Measurements from ENCODE around the gene M6PR. TPM values are rescaled to one million over a fixed set of nuclear protein-coding genes. Genes with fewer than 3 reads are reported as not detected.
"Not testable (repeated sequence)": the region's sequence is repeated elsewhere in the genome, so short reads cannot be mapped to it uniquely, and the experiment has no call there.

M6PR gene
- total RNA-seq, 2 experiments from 2014 or later: 213 to 226 TPM

DNA sequence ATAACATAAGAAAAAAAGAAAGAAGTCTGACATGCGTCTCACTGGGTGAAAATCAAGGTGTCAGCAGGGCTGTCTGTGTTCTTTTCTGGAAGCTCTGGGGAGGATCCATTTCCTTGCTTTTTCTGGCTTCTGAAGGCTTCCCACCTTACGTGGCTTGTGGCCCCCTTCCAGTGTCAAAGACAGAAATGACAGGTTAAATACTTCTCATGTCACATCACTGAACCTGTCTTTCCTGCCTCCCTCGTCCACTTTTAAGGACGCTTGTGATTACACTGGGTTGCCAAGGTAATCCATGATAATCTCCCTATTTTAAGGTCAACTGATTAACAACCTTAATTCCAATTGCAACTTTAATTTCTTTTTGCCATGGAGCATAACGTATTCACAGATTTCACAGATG is 39.7 kb downstream of the M6PR start:
- DNase-seq: no peak
- H3K9me3 Mint-ChIP-seq: no peaks in the 10 kb centered on the region
- no peaks in the 10 kb centered on the region for H3K36me3 Mint-ChIP-seq
- peaks cover 9% of the 10 kb centered on the region for H3K4me1 Mint-ChIP-seq
- H3K27me3 Mint-ChIP-seq: no peaks in the 10 kb centered on the region
- H3K4me3 Mint-ChIP-seq: no peak overlapping the region
- H3K27ac Mint-ChIP-seq: no peak overlapping the region

DNA sequence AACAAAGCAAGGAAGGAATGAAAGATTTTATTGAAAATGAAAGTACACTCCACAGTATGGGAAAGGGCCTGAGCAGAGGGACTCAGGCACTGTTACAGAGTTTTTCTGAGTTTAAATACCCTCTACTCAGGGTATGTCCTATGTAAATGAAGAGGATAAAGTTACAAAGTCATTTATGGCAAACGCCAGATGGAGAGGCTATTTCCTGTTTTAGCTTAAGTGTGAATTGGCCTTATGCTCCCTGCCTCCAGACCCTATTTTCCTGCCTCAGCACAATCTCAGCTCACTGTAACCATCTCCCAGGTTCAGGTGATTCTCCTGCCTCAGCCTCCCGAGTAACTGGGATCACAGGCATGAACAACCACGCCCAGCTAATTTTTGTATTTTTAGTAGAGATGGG is 41.9 kb downstream of the M6PR start:
- H3K4me1 Mint-ChIP-seq: peaks cover 3% of the 10 kb centered on the region
- H3K4me3 Mint-ChIP-seq: no peak overlapping the region
- no peaks in the 10 kb centered on the region for H3K36me3 Mint-ChIP-seq
- no peaks in the 10 kb centered on the region for H3K9me3 Mint-ChIP-seq
- no peak overlapping the region for H3K27ac Mint-ChIP-seq
- no peak for DNase-seq
- H3K27me3 Mint-ChIP-seq: no peaks in the 10 kb centered on the region

DNA sequence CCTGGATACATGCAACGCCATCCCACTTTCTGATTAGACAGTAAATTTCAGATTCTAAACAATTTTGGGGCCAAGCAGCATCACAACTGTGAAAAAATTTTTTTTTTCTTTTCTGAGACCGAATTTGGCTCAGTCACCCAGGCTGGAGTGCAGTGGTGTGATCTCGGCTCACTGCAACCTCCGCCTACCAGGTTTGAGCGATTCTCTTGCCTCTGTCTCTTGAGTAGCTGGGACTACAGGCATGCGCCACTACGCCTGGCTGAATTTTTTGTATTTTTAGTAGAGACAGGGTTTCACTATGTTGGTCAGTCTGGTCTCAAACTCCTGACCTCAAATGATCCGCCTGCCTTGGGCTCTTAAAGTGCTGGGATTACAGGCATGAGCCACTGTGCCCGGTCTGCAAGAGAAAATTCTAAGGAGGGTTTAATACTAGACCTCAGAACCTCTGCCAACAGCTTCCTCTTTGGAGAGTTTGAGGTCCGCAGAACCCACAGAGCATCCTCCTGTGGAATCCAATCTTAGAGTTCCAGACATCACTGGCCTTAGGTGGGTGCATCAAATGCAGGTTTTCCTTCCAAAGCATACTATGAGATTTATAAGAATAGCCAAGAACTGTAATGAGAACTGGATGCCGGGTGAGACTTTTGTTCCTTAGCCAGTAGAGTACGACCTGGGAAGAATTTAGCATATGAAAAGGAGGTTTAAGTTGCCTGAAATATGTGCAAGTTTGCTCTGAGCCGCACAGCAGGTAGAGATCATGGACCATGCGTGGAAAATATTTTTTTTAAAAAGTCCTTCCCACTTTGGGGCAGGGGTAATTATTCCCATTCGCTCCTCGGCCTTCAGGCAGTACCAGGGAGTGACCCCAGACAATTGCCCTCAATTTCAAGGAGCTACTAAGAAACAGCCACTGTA is 42.9 kb downstream of the M6PR start:
- H3K27ac Mint-ChIP-seq: no peak overlapping the region
- H3K4me3 Mint-ChIP-seq: no peak overlapping the region

GRCh38 chr12:8905546-8905945 is 43.9 kb downstream of the M6PR start:
- Mint-ChIP-seq H3K36me3 (no peaks in the 10 kb centered on the region), H3K27ac (no peak overlapping the region), H3K9me3 (no peaks in the 10 kb centered on the region), H3K27me3 (no peaks in the 10 kb centered on the region), H3K4me3 (no peak overlapping the region), H3K4me1 (peaks cover 3% of the 10 kb centered on the region)
- DNase-seq: no peak

More for the DNA sequence above, 42.9 kb downstream of the M6PR start:
- DNase-seq: no peak
- no peaks in the 10 kb centered on the region for H3K9me3 Mint-ChIP-seq
- no peaks in the 10 kb centered on the region for H3K27me3 Mint-ChIP-seq
- H3K4me1 Mint-ChIP-seq: peaks cover 3% of the 10 kb centered on the region
- H3K36me3 Mint-ChIP-seq: no peaks in the 10 kb centered on the region

GRCh38 chr12:8904665-8905064 is 44.8 kb downstream of the M6PR start:
- Mint-ChIP-seq H3K9me3 (no peaks in the 10 kb centered on the region), H3K27ac (no peak overlapping the region), H3K27me3 (no peaks in the 10 kb centered on the region), H3K36me3 (no peaks in the 10 kb centered on the region), H3K4me1 (peaks cover 3% of the 10 kb centered on the region), H3K4me3 (no peak overlapping the region)
- DNase-seq: no peak

DNA sequence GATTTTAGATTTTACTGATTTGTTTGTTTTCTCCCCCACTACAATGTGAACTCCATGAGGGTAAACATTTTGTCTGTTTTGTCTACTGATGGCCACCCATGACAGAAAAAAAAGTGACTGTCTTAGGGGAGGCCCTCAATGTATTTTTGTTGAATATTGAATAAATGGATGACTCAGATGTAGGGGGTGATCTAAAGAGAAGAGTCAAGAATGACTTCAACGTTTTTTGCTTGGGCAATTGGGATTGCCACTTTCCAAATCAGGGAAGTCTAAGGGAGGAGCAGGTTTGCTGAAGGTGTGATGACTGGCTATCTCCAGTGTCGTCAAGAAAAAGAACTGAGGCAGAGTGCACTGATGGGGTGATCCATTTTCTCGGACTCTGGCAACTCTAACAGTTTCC is 45.8 kb downstream of the M6PR start:
- no peak for DNase-seq
- Mint-ChIP-seq H3K36me3 (no peaks in the 10 kb centered on the region), H3K9me3 (no peaks in the 10 kb centered on the region), H3K27ac (no peak overlapping the region), H3K4me1 (peaks cover 3% of the 10 kb centered on the region), H3K4me3 (no peak overlapping the region), H3K27me3 (no peaks in the 10 kb centered on the region)

DNA sequence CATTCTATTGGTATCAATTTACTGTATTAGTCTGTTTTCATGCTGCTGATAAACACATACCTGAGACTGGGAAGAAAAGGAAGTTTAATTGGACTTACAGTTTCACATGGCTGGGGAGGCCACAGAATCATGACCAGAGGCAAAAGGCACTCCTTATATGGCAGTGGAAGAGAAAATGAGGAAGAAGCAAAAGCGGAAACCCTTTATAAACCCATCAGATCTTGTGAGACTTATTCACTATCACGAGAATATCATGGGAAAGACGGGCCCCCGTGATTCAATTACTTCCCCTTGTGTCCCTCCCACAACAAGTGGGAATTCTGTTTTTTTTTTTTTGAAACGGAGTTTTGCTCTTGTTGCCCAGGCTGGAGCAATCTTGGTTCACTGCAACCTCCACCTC is 46.7 kb downstream of the M6PR start:
- not testable (repeated sequence) for H3K4me3 Mint-ChIP-seq, H3K27me3 Mint-ChIP-seq, H3K27ac Mint-ChIP-seq, H3K36me3 Mint-ChIP-seq, H3K4me1 Mint-ChIP-seq, H3K9me3 Mint-ChIP-seq, DNase-seq

DNA sequence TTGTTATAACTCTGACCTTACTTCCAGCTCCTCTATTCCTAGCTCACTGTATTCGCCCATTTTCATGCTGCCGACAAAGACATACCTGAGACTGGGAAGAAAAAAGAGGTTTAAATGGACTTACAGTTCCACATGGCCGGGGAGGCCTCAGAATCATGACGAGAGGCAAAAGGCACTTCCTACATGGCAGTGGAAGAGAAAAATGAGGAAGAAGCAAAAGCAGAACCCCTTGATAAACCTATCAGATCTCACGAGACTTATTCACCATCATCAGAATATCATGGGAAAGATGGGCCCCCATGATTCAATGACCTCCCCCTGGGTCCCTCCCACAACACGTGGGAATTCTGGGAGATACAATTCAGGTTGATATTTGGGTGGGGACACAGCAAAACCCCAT is 49.6 kb downstream of the M6PR start:
- Mint-ChIP-seq H3K4me3 (no peak overlapping the region), H3K9me3 (no peaks in the 10 kb centered on the region), H3K4me1 (peaks cover 3% of the 10 kb centered on the region), H3K27ac (no peak overlapping the region), H3K27me3 (no peaks in the 10 kb centered on the region), H3K36me3 (no peaks in the 10 kb centered on the region)
- no peak for DNase-seq

DNA sequence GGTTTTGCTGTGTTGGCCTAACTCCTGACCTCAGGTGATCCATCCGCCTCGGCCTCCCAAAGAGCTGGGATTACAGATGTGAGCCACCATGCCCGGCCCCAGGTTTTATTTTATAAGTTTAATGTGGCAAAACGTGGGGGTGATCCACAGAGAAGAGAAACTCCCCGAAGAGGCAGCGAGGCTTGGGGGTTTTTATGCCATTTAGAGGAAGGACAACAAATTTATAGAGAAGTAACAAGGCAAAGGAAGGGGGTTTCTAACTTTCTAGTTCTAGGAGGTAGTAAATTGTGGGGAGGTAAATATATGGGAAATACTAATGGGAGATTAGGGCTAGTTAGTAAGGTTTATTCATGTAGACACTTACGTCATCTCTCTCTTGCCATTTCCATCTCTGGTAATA is 52.4 kb downstream of the M6PR start:
- H3K27ac Mint-ChIP-seq: no peak overlapping the region
- H3K4me1 Mint-ChIP-seq: peaks cover 5% of the 10 kb centered on the region
- no peak overlapping the region for H3K4me3 Mint-ChIP-seq

DNA sequence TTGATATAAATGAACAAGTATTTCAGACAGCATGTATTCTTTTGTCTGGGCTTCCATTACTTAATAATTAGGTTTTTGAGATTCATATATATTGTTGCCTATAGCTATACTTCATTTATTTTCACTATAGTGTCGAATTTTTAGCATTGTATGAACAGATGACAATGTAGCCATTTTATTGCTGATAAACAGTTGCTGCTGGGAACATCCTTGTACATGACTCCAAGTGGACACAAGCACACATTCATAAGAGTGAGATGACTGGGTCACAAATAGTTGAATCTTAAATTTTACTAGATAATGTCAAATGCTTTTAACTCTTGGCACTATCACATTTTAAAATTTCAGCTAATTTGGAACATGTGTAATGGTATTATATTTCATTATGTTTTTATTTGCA is 54.5 kb downstream of the M6PR start:
- Mint-ChIP-seq H3K27me3 (no peaks in the 10 kb centered on the region), H3K36me3 (no peaks in the 10 kb centered on the region), H3K27ac (no peak overlapping the region), H3K9me3 (no peaks in the 10 kb centered on the region), H3K4me1 (peaks cover 10% of the 10 kb centered on the region), H3K4me3 (no peak overlapping the region)
- DNase-seq: no peak

More for the DNA sequence above, 52.4 kb downstream of the M6PR start:
- H3K9me3 Mint-ChIP-seq: no peaks in the 10 kb centered on the region
- H3K27me3 Mint-ChIP-seq: no peaks in the 10 kb centered on the region
- no peaks in the 10 kb centered on the region for H3K36me3 Mint-ChIP-seq
- DNase-seq: no peak

DNA sequence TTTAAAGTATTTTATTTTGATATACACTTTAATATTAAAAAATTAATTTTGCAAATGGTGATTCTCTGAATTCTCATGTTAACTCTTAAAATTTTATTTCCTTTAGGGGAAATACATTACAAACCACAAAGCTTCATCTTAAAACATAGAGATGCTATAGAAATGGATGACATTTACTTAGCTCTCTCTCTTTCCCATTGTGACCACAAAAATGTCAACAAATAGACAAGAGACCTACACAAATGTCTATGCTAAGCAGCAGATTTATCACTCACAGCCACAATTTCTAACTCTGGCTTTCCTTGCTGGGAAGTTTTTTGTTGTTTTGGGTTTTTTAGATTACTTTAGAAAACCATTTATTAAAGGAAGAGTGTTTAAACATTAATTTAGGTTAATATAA is 55.1 kb downstream of the M6PR start:
- Mint-ChIP-seq H3K36me3 (no peaks in the 10 kb centered on the region), H3K4me3 (no peak overlapping the region), H3K27ac (no peak overlapping the region), H3K27me3 (no peaks in the 10 kb centered on the region), H3K9me3 (no peaks in the 10 kb centered on the region), H3K4me1 (peaks cover 10% of the 10 kb centered on the region)
- no peak for DNase-seq

GRCh38 chr12:8891976-8892375 is 57.5 kb downstream of the M6PR start:
- Mint-ChIP-seq H3K4me1 (peaks cover 10% of the 10 kb centered on the region), H3K36me3 (no peaks in the 10 kb centered on the region), H3K9me3 (no peaks in the 10 kb centered on the region), H3K4me3 (no peak overlapping the region), H3K27me3 (no peaks in the 10 kb centered on the region), H3K27ac (no peak overlapping the region)
- DNase-seq: no peak

Other genes starting within 250 kb of the M6PR start
- gene A2ML1, start 127.0 kb downstream of the M6PR start, total RNA-seq: not detected
- 10 to 100 TPM; 12.9 to 16.5 TPM for gene PHC1, start 35.1 kb downstream of the M6PR start, total RNA-seq
- 1 to 10 TPM; 2.2 to 3.7 TPM for gene KLRG1, start 39.9 kb upstream of the M6PR start, total RNA-seq
- not detected for gene A2M, start 166.3 kb upstream of the M6PR start, total RNA-seq

Measured in activated naive CD8-positive, alpha-beta T cell treated with anti-CD3 and anti-CD28 coated beads for 36 hours (primary cell).